HG03520 (cell line): ENCODE measurements around the gene GSTM1.

Source experiments
- ATAC-seq: cut with Tn5 transposase; IDR thresholded peaks from one replicate; pipeline ENCODE4 v1.9.1; 2021; ENCODE audit warnings: mild to moderate bottlenecking, moderate library complexity; ENCODE audit not compliant: unreplicated experiment

The GSTM1 gene

GRCh38 chr1:109726007-109726406 lies 38.4 kb downstream of the GSTM1 start:
- no peak for ATAC-seq

DNA sequence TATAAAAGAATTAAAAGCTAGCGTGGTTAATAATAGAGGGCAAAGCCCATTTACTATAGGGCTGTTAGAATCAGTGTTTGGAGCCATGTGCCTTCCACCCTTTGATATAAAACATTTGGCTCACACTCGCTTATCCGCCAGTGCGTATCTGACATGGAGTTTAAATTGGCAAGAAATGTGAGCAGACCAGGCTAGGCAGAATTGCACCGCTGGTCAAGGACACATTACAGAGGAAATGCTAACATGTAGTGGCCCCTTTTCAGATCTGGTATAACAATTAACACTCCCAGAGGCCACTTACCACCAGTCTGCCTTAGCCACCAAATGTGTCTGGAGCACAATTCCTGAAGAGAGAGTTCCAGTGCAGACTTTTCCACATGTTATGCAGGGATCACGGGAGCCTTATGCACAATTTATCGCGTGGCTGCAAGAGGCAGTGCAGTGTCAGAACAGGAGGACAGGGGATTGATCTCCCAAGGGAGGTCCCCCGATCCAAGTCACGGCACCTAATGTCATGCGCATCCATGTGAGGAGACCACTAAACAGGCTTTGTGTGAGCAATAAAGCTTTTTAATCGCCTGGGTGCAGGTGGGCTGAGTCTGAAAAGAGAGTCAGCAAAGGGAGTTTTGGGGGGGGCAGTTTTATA lies 39.2 kb downstream of the GSTM1 start:
- ATAC-seq: no peak

DNA sequence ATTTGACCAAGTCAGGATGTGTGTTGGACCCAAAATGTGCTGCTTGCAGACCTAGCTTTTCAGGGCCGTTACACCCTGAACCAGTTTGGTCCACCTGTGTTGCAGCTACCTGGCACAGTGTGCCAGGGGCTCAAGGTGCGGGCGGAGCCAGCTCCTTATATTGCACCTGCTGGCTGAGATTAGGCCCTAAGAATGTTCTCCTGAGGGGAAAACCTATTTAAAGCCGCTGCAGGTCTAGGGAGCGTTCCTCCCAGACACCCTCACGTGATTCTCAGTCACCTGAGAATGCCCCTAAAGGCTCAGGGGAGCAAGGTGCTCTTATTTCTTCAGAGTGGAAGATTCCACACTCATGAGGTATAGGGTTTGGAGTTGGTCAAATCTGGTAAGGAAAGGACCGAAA lies 41.3 kb downstream of the GSTM1 start:
- ATAC-seq: no peak

GRCh38 chr1:109730666-109731065 lies 43.0 kb downstream of the GSTM1 start:
- no peak for ATAC-seq

GRCh38 chr1:109732390-109732881 lies 44.8 kb downstream of the GSTM1 start:
- ATAC-seq: no peak

DNA sequence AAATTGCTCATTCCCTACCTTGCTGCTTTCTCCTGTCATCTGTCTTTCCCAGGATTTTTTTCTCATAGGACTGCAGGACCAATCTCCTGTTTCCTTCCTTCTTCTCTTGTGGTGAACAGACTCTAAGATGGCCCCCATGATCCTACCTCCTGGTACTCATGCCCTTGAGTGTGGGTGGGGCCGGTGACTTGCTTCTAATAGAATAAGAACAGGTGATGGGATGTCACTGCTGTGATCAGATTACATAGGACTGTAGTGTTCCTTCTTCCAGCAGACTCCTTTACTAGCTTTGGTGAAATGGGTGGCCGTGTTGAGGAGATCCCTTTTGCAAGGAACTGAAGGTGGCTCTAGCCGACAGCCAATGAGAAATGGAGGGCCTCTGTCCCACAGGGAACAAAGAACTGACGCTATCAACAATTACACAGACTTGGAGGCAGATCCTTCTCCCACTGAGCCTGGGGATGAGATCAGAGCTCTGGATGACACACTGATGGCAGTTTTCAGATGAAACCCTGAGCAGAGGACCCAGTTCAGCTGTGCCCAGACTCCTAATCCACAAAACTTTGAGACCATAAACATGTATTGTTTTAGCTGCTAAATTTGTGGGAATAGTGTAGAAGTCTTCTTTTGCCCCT lies 45.7 kb downstream of the GSTM1 start:
- no peak for ATAC-seq

DNA sequence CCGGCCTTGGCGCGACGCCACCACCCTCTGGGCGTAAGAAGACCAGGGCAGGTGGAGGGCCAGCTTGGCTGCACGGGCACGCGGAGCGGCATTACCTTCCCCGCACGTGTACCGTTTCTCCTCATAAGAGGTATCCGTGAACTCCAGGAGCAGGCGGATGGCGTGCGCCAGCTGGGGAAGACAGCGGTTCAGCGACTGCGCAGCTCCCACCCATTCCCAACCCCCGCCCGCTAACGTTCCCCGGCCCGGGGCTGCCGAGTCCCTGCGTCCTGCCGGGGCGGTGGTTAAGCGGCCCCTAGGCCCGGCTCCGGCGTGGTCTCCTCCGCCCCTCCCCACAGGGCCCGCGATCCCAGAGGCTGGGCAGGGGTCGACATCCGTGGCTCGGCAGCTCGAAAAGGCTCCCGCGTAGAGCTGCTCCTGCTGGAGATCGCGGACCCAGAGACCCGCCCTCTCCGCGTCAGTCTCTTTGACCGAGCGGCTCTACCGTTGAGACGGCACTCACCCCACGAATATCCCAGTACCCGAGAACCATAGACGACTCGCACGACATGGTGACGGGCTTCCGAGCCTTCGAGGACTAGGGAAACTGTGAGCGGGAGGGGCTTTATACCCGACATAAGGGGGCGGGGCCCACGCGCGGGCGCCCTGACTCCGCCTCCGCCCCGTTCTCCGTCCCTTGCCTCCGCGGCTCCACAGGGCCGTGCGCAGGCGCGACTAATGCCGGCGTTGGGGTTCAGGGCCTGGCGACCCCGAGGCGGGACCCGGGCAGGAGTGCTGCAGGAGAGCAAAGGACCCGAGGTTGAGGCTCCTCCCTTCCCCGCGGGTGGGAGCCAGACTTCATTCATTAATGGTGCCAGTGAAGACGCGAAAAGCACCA lies 52.4 kb downstream of the GSTM1 start:
- no peak for ATAC-seq

DNA sequence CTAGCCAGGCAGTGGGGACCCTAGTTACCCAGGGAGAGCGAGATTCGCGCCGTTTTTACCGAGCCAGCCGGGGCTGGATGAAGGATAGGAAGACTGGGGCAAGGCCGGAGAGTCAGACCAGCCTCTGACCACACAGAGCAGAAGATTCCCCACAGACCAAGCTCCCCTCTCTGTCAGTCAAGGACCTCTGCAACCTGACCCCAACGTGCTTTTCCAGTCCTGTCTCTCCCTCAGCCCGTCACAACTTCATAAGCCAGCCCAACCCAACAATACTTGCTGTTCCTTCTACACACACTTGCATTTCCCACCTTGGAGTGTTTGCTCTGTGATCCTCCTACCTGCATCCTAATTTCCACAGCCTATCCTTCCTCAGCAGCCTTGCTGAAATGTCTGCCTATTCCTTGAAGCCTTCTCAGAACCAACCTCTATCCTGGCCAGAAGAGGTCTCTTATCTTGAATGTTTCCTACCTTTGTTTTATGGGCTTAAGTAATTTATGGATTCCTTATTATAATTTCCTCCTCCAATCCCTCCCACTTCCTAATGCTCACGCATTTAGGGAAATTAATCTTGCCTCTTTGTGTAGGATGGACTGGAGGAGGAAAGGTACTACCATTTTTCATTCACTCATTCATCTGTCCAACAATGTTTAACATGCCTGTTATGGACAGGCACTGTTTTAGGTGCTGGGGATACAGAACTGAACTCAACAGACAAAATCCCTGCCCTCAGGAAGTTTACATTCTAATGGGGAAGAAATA lies 53.2 kb downstream of the GSTM1 start, which contains the start of gene GSTM3:
GSTM3 (minus strand) TSS at position 424 of the 759 bp plus-strand sequence. CDS start 751 bp downstream, outside the sequence.
- ATAC-seq: no peak
